HL-60/S4 (cell line): ENCODE results near the gene USP30.
"Not testable (repeated sequence)": the region's sequence is repeated elsewhere in the genome, so short reads cannot be mapped to it uniquely, and the experiment has no call there.

ENCODE experiments used
- in situ Hi-C: fragments of 300-500 bp; cut with MboI; formaldehyde crosslinking; loops from 2 replicates; pipeline ENCODE4 v1.14.3; 2022; ENCODE audit warnings: low sequenced_read_pairs

Gene USP30

GRCh38 chr12:109052414-109053323 is at the start of gene USP30:
USP30 (plus strand) TSS chr12:109052576; CDS start chr12:109052679, 103 bp downstream.
- in situ Hi-C loops, result no loop called here

GRCh38 chr12:109004017-109004416 is 48.4 kb upstream of the USP30 start:
- in situ Hi-C loops, result no loop called here

- in situ Hi-C loops, result no loop called here
Observed at GRCh38 chr12:109009766-109010165, 42.6 kb upstream of the USP30 start.

DNA sequence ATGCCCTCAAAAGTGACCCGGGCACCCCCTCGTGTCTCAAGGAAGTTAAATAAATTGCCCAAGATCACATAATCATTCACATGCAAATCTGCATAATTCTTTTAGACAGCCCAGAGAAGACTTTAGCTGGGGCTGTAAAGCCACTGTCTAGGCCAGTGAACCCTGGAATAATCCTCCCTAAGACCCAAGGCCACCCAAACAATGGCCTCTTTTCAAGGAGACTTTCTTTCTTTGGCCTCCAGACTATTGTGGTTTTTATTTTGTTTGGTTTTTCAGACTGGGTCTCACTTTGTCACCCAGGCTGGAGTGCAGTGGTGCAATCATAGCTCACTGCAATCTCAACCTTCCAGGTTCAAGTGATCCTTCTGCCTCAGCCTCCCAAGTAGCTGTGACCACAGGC is 42.1 kb upstream of the USP30 start:
- in situ Hi-C loops, result no loop called here

GRCh38 chr12:109014984-109015765 is 37.2 kb upstream of the USP30 start:
- in situ Hi-C loops, result no loop called here

DNA sequence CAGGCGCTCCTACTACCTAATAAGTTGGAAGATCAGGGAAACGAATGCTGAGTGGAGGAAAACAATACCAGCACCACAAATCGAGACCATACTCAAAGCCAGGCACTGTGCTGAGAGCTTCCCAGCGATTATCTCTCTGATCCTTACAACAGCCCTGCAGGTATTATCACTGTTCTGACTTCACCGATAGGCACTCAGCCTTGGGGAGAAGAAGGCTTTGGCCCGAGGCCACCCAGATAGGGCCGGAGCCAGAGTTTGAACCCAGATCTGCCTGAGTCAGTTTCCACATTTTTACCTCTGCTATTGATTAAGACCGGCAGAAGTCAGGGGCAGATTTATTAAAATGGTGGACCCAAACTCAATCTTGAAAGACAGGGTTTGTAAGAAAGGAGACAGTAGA is 36.4 kb upstream of the USP30 start:
- in situ Hi-C loops, result no loop called here

DNA sequence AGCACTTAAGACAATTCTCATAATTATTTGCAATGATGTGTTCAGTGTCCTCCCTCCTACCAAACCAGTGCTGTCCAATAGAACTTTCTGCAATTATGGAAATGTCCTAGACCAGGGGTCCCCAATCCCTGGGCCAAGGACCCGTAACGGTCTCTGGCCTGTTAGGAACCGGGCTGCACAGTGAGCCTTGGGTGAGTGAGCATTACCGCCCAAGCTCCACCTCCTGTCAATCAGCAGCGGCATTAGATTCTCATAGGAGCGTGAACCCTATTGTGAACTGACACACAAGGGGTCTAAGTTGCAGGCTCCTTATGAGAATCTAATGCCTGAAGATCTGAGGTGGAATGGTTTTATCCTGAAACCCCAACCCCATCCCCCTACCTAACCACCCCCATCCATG is 35.4 kb upstream of the USP30 start:
- in situ Hi-C loops, result no loop called here

- in situ Hi-C loops, result no loop called here
Observed at GRCh38 chr12:109018296-109018695, 34.1 kb upstream of the USP30 start.

- in situ Hi-C loops, result no loop called here
Observed at GRCh38 chr12:109020146-109020795, 32.1 kb upstream of the USP30 start.

GRCh38 chr12:109020796-109021380 is 31.5 kb upstream of the USP30 start, which contains the start of gene SVOP:
SVOP (minus strand) TSS chr12:109021068; CDS start chr12:109020868, 200 bp downstream.
- in situ Hi-C loops, result no loop called here

GRCh38 chr12:109027767-109028166 is 24.6 kb upstream of the USP30 start:
- in situ Hi-C loops, result no loop called here

DNA sequence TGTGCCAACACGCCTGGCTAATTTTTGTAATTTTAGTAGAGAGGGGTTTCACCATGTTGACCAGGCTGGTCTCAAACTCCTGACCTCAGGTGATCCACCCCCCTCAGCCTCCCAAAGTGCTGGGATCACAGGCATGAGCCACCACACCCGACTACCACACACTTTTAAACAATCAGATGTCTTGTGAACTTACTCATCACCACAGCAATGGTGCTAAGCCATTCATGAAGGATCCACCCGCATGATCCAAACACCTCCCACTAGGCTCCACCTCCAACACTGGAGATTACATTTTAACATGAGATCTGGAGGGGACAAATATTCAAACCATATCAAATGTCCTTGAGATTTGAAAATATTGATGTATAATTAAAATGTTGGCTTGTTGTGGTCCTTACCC is 23.8 kb upstream of the USP30 start:
- in situ Hi-C loops, result not testable (repeated sequence)

GRCh38 chr12:109029411-109029810 is 23.0 kb upstream of the USP30 start:
- in situ Hi-C loops, result no loop called here

GRCh38 chr12:109033239-109034196 is 18.9 kb upstream of the USP30 start:
- in situ Hi-C loops, result no loop called here

GRCh38 chr12:109036975-109037374 is 15.4 kb upstream of the USP30 start:
- in situ Hi-C loops, result no loop called here

GRCh38 chr12:109044241-109044640 is 8.1 kb upstream of the USP30 start:
- in situ Hi-C loops, result no loop called here

- in situ Hi-C loops, result no loop called here
Observed at GRCh38 chr12:109047081-109047805, 5.1 kb upstream of the USP30 start.

DNA sequence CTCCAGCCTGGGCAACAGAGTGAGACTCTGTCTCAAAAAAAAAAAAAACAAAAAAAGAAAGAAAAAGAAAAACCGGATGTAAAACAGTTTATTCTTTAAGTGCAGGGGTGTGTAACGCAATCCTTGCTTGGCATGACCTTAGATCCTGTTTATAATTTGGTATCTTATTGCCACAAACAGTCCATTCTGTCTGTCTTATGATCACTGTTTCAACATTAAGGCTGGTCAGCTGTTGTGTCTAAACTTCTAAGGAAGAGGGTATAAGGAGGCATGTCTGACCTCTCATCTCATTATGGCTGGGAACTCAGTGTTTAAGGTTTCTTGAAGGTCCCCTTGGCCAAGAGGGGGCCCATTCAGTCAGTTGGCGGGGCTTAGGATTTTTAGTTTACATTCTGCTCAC is 3.7 kb upstream of the USP30 start:
- in situ Hi-C loops, result not testable (repeated sequence)

DNA sequence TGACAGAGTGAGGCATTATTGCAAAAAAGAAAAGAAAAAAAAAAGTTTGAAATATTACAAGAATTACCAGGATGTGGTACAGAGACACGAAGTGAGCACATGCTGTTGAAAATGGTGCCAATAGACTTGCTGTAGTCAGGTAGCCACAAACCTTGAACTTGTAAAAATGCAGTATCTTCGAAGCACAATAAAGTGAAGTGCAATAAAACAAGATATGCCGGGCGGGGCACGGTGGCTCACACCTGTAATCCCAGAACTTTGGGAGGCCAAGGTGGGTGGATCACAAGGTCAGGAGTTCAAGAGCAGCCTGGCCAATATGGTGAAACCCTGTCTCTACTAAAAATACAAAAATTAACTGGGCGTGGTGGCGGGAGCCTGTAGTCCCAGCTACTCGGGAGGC is 2.6 kb upstream of the USP30 start:
- in situ Hi-C loops, result not testable (repeated sequence)
